NCI-H1105 treated with DMSO at 0.1 percent for 48 hours (cell line): Measurements from ENCODE around the gene NOL12.
"Not testable (repeated sequence)": the region's sequence is repeated elsewhere in the genome, so short reads cannot be mapped to it uniquely, and the experiment has no call there.

Source experiments
- DNase-seq: peaks from one replicate; lab custom pipeline; 2025; lab: John Stamatoyannopoulos, UW

Gene NOL12

GRCh38 chr22:37713761-37714160, 27.6 kb downstream of the NOL12 start:
- DNase-seq: no peak

GRCh38 chr22:37714634-37715033, 28.5 kb downstream of the NOL12 start:
- no peak for DNase-seq

- no peak for DNase-seq
These were observed 29.6 kb downstream of the NOL12 start for GRCh38 chr22:37715760-37716159.

GRCh38 chr22:37716708-37717107, 30.6 kb downstream of the NOL12 start:
- no peak for DNase-seq

- not testable (repeated sequence) for DNase-seq
These were observed 31.1 kb downstream of the NOL12 start for GRCh38 chr22:37717235-37717634.

GRCh38 chr22:37717746-37718305, 31.7 kb downstream of the NOL12 start:
- DNase-seq: not testable (repeated sequence)

- DNase-seq: no peak
These were observed 39.6 kb downstream of the NOL12 start for GRCh38 chr22:37725551-37726240.

GRCh38 chr22:37726241-37726887, 40.2 kb downstream of the NOL12 start:
- no peak for DNase-seq

GRCh38 chr22:37728620-37729019, 42.5 kb downstream of the NOL12 start:
- DNase-seq: no peak

- DNase-seq: no peak
These were observed 45.8 kb downstream of the NOL12 start for GRCh38 chr22:37731804-37732471.

GRCh38 chr22:37732699-37733607, 46.8 kb downstream of the NOL12 start:
- DNase-seq: no peak

GRCh38 chr22:37733625-37734401, 47.7 kb downstream of the NOL12 start:
- no peak for DNase-seq

- DNase-seq: no peak
These were observed 48.2 kb downstream of the NOL12 start for GRCh38 chr22:37734402-37734700.

GRCh38 chr22:37734964-37735451, 48.9 kb downstream of the NOL12 start:
- DNase-seq: no peak

- no peak for DNase-seq
These were observed 52.9 kb downstream of the NOL12 start for GRCh38 chr22:37739035-37739434.

GRCh38 chr22:37739611-37740049, 53.5 kb downstream of the NOL12 start:
- DNase-seq: no peak

- no peak for DNase-seq
These were observed 54.5 kb downstream of the NOL12 start for GRCh38 chr22:37740455-37741311.

- peak; percentile 57 for DNase-seq
These were observed 55.2 kb downstream of the NOL12 start for GRCh38 chr22:37741312-37741795.

- no peak for DNase-seq
These were observed 56.4 kb downstream of the NOL12 start for GRCh38 chr22:37742376-37743171.
